Left renal cortex interstitium (tissue), 4 donors: Measurements from ENCODE around the gene PTPN12. TPM values are rescaled to one million over a fixed set of nuclear protein-coding genes. Genes with fewer than 3 reads are reported as not detected.
"Not testable (repeated sequence)": the region's sequence is repeated elsewhere in the genome, so short reads cannot be mapped to it uniquely, and the experiment has no call there.

Experiments used
- DNase-seq, 4 donors: peaks; one replicate each; pipeline ENCODE4 v3.0.0-alpha.2; 2013; ENCODE audit warnings: low read depth in 4 of 4, low spot score in 2 of 4, missing footprints in 1 of 4
- polyA plus RNA-seq, 4 donors: library from polyadenylated mRNA; unstranded; fragments of 120-200 nt; gene quantifications; one replicate each; pipeline ENCODE4 v1.2.1, GENCODE V29; 2013; ENCODE audit not compliant: insufficient read length in 4 of 4

The PTPN12 gene
- polyA plus RNA-seq: 100 to 1,000 TPM in 2 of 4 donors, 10 to 100 TPM in 2; 69.3 to 103 (median 94.4) TPM

DNA sequence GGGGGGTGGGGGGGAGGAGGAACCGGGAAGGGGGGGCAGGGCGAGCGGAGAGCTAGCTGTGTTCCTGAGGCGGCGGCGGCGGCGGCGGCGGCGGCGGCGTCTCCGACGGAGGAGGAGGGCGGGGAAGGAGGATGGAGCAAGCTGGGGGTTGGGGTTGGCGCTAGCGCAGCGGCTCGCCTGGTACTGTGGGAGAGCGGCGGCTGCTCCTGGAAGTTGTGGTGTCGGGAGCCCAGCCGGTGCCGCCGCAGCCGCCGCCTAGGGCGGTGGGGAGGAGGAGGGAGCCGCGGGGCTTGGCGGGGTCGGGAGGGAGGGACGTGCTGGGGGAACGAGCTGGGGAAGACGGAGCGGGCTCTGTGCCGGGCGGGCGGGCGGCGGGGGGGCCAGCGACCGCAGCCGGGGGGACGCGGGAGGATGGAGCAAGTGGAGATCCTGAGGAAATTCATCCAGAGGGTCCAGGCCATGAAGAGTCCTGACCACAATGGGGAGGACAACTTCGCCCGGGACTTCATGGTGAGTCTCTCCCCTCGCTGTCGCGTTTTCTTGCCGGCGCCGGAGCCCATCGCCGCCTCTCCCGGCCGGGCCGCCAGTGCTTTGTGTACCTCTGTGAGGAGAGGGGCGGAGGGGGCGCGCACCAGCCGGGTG, at the start of gene PTPN12:
Gene PTPN12, plus strand, starts transcription at position 160 of the 642 bp plus-strand sequence. Its CDS starts 252 bp downstream, at position 412.
- DNase-seq: peak; percentile 27 to 57 (median 33)

DNA sequence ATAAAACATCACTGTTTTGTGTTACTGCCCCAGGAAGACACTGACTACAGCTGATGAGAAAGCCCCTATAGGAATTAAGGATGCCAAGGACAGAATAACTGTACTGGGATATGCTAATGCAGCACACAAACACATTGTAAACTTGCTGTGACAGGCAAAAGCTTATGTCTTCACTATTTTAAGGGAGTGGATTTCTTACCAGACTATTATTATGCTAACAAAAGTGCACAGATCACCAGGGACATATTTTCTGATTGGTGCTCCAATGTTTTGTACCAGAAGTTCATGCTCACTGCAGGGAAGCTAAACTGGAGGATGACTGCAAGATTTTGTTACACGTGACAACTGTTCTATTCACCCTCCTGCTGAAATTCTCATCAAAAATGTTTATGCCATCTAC, 48.1 kb upstream of the PTPN12 start:
- no peak for DNase-seq

DNA sequence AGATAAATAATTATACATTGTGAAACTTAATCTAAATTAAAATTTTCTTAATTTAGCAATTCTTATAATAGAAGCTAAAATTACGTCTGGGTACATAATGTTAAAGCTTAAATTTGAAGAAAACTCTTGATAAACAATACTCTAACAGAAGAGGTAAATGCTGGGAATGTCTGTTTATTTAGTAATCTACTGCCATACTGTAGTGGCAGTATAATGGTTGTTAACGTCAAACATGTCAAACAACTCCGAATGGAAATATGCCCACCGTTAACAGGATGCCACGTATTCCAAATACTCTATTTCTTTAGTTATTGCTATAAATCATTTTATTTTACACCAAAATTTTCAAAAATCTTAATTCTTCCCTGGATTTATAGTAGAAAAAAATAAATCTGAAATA, 40.0 kb upstream of the PTPN12 start:
- no peak for DNase-seq

DNA sequence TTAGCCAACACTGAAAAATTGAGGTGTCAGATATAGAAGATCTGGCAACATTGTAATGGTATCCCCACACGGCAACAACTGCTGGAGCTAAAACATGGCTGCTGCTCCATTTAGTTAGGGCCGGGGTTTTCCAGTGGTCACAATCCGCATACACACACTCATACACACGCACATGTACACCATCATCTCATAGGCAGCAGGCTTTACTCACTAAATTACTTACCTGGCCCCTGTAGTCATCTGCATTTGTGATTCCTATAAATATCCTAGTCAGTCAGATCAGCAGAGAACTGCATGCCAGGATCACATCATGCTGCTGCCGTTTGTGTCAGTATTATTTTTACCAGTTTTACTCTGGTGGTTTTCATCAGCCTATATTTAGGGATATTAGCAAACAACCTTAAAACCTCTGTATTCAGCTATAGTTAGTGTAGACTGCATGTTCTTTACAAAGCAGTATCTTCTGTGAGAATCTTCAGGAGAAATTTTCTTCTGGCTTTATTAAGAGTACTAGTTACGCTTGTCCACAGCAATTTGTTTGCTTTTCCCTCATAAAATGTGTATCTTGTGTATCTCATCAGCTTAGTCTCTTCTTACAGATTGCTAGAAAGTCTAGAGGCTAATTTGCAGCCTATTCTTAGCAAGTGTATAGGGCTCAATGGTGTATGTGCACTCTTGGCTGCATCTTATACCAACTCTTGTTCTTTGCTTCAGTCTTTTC, 38.3 kb upstream of the PTPN12 start:
- no peak for DNase-seq

DNA sequence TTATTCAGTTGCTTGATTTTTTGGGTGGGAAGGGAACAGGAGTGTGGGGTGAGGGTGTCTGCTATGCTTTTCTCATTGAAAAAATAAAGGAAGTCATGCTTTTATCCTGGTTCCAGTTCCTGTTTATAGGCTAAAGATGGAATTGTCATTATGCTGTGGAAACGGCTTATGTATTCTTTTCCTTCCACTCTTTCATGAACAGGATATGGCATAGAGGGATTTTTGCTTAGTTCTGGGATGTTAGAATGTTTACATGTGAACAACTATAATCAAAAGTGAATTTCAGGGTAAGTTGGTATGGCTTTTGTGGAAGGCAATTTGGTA, 35.9 kb upstream of the PTPN12 start:
- no peak for DNase-seq

DNA sequence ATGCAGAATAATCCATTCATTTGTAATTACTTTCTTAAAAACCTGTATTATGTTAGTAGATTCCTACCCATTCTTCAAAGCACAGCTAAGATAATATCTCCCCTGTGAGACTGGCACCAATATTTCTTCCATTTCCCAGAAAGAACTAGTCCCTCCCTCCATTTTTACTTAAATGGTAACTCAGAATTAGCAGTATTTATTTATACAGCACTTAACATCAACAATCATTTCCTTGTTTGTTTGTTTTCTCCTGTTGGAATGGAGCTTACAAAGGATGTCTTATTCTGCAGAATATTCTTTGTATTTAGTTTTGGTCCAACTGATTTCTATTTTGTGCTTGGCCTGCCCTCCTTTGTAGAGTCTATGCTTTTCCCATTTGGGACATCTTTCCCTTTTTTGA, 32.1 kb upstream of the PTPN12 start:
- no peak for DNase-seq

DNA sequence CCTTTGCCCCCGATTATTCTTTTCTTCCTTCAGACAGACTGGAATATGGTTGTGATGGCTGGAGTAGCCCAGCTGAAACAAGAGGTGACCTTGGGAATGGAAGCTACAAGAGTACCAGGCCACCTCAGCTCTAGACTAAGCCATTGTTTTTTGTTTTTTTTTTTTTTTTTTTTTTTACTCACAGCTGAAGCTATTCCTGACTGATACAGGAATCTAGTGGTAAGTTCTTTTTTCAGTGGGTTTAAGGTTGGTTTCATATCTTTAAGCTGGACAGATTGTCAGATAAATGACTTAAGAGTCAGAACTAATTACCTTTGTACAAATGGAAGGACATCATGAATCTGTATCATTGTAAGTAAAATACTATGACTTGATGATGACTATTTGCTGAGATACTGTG, 30.2 kb upstream of the PTPN12 start:
- DNase-seq: no peak

DNA sequence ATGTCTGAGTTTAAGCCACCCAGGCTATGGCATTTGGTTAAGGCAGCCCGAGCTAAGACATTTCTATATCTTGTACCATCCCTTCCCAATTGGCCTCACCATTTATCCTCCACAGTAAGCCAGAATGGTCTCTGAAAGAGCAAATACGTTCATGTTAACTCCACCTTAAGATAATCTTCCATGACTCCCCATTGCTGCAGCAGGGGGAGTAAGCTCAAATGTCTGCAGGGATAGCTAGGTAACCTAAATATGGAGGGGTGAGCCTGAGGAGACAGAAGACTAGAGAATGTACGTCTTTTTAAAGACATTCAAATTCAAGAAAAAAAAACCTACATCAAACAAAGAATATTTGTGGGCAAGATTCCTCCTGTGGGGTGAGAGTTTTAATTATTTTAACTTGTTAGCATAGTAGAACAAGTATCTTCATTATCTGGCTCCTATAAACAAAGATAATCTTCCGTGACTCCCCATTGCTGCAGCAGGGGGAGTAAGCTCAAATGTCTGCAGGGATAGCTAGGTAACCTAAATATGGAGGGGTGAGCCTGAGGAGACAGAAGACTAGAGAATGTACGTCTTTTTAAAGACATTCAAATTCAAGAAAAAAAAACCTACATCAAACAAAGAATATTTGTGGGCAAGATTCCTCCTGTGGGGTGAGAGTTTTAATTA, 24.0 kb upstream of the PTPN12 start:
- not testable (repeated sequence) for DNase-seq

DNA sequence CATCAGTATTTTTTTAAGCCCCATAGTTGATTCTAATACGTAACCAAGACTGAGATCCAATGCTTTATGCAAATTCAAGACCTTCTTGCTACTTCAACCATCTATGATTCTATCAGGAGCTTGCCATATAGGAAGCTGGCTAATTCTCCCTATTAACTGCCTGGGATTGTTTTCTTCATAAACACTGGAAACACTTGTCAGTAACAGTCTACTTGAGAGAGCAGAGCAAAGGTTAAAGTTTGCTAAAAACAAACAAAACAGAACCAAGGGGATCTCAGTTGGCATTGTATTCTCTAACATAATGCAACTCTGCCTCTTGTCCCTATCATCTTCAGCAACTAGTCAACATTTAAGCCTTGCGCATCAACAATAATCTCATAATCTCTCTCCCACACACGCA, 21.0 kb upstream of the PTPN12 start:
- DNase-seq: no peak

DNA sequence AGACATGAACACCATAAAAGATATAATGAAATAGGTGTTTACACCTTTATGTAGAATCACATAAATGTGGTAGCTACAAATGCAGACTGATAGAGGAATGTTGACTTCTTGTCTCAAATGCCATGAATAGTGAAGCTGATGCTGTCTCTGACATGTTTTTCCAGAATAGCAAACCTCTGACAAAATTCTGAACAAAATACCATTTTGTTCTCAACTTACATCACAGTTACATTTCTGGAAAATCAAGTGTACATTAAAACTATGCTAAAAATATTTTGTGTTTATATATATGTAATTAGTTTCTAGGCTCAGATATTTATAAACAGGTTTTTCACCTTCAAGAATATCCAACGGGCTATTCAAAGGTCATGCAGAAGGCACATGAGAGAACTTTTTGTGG, 16.8 kb upstream of the PTPN12 start:
- no peak for DNase-seq

DNA sequence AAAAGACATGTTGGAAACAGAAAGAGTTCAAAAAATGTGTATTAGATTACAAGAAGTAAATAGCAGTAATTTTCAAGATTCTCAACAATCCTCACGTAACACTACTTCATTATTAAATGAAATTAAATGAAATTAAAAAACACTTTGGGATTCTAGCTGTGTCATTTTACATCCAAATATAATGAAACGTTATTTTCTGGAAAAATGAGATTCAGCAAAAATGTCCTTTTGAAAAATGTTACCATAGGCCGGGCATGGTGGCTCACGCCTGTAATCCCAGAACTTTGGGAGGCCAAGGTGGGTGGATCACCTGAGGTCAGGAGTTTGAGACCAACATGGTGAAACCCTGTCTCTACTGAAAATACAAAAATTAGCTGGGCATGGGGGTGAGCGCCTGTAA, 15.6 kb upstream of the PTPN12 start:
- not testable (repeated sequence) for DNase-seq

DNA sequence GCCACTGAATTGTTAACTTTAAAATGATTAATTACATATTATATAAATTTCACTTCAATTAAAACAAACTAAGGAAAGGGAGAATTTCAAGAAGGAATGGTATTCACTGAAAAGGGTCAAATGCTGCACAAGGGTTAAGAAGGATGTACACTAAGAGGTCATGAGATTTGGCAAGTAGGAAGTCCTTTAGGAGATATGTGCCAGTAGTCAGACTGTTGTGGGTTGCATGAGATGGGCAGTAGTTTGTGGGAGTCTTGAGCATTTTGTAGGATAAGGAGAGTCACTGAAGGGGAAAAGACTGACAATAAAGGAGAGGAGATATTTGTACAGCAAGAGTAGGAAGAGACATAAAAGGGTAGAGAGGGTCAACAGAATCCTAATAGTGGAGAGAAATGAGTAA, 12.4 kb upstream of the PTPN12 start:
- no peak for DNase-seq

DNA sequence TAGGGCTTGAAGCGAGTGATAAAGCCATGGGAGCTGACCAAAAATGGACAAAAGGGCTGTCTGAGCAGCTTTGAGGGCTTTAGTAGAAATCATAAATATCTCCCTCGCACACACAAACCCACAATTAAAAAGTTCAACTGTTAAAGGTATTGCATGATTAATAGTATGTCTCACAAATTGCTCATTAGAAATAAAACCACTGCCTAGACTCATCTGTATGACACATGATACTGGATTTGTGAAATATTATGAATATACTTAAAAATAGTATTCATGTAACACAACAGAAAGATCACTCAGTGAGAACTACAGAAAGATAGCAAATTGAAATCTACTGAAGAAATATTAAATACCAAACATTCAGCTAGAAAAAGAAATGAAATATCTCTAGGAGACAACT, 11.9 kb upstream of the PTPN12 start:
- no peak for DNase-seq

DNA sequence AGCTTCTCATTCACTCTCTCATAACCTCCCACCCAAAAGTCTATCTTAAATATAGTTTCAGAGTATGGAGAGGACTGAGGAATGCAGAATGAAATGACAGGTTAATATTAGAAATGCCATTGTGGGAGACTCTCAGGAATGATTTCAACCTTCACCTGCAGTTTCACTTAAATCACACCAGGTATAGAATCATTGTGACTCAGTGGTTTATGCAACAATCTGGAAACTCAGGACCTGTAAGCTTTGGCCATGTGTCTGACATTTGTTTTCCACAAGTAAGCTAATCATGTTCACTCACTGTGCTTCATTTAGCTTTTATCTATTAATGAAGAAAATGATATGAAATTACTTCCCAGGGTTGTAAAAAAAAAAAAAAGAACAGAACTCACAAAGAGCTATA, 8.7 kb upstream of the PTPN12 start:
- no peak for DNase-seq

DNA sequence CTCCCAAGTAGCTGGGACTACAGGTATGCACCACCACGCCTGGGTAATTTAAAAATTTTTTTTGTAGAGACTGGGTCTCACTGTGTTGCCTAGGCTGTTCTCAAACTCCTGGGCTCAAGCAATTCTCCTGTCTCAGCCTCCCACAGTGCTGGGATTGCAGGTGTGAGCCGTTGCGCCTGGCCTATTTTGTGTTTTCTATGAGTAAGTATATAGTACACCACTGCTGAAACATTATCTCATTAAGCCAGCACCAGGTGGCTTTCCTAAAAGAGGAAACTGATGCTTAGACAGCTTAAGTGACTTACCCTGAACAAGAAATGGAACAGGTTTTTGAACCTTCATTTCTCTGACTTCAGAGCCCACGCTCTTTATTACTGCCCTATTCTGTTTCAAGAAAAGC, 7.8 kb upstream of the PTPN12 start:
- DNase-seq: no peak

DNA sequence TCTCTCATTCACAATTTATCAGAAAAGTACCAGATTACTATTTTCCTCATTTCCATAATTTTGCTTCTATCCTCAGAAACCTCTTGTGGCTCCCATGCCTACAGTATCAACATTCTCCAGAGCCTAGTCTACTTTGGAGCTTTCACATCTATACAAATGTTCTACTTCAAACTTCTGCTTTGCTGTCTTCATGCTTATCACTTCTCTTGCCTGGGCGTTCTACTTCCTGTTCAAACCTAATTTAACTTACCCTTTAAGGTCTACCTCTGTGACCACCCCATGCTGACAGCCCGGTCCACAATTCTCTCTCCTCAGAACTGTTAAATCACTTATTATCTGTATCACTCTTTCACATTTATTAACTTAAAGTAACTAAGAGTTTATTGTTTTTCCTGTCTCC, 6.1 kb upstream of the PTPN12 start:
- DNase-seq: no peak

DNA sequence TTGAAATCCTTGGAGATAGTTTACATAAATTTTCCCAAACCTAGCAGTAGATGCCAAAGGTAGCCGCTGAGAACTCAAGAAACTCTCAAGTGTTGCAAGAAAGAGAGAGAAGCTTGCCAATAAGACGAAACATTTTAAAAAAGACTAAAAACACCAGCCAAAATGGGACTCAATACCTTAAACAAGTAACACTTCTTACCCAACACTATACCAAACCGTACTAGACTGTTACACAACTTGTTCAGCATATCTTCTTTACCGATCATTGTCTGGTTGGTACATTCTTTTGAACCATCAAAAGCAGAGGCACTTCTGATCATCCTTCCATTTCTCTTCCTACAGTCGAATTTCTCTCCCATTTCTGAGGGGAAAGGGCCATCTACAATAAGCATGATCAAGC, 4.8 kb upstream of the PTPN12 start:
- DNase-seq: no peak

DNA sequence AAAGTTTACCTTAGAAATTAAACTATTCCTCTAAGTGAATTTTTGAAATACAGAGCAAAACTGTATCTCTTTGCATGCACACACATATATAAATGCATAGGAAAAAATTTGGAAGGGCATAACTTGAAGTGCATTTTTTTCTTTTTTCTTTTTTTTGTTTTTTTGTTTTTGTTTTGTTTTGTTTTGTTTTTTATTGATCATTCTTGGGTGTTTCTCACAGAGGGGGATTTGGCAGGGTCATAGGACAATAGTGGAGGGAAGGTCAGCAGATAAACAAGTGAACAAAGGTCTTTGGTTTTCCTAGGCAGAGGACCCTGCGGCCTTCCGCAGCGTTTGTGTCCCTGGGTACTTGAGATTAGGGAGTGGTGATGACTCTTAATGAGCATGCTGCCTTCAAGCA, 4.4 kb upstream of the PTPN12 start:
- DNase-seq: not testable (repeated sequence)

DNA sequence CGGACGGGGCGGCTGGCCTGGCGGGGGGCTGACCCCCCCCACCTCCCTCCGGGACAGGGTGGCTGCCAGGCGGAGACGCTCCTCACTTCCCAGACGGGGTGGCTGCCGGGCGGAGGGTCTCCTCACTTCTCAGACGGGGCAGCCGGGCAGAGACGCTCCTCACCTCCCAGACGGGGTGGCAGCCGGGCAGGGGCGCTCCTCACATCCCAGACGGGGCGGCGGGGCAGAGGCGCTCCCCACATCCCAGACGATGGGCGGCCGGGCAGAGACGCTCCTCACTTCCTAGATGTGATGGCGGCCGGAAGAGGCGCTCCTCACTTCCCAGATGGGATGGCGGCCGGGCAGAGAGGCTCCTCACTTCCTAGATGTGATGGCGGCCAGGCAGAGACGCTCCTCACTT, 3.0 kb upstream of the PTPN12 start:
- DNase-seq: not testable (repeated sequence)

DNA sequence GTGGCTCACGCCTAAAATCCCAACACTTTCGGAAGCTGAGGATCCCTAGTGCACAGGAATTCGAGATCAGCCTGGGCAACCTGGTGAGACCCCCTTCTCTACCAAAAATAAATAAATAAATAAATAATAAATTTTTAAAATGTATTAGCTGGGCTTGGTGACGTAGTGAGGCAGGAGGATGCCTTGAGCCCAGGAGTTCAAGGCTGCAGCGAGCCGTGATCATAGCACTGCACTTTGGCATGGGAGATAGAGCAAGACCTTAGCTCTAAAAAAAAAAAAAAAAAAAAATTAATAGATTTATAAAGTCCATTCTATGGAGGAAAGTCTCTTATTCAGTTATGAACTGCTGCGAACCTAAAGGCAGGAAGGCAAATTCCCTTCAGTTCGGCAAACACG, 1.1 kb upstream of the PTPN12 start:
- DNase-seq: no peak

DNA sequence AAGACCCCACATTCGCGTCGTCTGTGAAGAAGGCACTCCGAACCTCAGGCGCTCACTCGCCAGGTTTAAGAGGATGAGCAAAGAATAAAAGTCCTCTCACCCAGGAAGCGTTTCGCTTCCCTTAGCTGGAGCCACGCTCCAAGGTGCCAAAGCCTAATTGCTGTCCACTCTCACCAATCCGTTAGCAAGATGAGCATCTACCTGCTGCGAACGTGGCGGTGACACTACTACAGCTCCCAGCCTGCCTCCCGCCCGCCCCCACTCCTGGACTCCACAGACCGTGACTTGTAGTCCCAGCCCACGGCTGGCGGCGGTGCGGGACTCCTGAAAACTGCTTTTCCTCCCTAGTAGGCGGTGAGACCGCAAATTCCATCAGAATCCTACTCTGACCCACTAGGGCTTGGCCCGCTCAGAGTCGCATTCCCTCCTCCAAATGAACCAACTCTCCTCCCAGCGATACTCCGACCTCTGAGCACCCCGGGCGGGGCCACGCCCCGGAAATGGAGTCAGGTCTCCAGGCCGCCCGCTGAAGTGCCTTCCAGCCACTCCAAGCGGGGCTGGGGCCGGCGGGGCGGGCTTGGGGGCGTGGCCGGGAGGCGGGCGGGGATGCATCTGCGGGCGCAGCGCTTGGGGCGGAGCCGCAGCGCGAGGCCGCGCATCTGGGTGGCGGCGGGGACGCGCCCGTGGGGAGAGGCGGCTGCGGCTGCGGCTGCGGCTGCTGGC, 521 bp upstream of the PTPN12 start:
- DNase-seq: peak; percentile 88 to 95 (median 92)
